ENCODE results near the gene VAT1.
"Not testable (repeated sequence)": the region's sequence is repeated elsewhere in the genome, so short reads cannot be mapped to it uniquely, and the experiment has no call there.

VAT1 gene

DNA sequence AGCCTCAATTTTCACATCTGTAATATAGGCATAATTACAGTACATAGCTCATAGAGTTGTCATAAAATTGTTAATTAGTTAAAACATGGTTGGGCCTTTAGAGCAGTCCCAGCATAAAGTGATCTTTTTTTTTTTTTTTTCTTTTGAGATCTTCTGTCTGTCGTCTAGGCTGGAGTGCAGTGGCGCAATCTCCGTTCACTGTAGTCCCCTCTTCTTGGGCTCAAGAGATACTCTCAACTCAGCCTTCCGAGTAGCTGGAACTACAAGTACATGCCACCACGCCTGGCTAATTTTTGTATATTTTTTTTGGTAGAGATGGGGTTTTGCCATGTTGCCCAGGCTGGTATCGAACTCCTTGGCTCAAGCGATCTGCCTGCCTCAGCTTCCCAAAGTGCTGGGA lies 33.9 kb upstream of the VAT1 start:
- TF ChIP-seq, protein P1, sequence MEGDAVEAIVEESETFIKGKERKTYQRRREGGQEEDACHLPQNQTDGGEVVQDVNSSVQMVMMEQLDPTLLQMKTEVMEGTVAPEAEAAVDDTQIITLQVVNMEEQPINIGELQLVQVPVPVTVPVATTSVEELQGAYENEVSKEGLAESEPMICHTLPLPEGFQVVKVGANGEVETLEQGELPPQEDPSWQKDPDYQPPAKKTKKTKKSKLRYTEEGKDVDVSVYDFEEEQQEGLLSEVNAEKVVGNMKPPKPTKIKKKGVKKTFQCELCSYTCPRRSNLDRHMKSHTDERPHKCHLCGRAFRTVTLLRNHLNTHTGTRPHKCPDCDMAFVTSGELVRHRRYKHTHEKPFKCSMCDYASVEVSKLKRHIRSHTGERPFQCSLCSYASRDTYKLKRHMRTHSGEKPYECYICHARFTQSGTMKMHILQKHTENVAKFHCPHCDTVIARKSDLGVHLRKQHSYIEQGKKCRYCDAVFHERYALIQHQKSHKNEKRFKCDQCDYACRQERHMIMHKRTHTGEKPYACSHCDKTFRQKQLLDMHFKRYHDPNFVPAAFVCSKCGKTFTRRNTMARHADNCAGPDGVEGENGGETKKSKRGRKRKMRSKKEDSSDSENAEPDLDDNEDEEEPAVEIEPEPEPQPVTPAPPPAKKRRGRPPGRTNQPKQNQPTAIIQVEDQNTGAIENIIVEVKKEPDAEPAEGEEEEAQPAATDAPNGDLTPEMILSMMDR (IDR thresholded peaks at IDR 0.05; ENCODE audit: low read length, missing control alignments): no peak
- H3K4me3 ChIP-seq (replicated peaks; ENCODE audit: low read depth, low read length): no peak overlapping the region
- DNase-seq (ENCODE audit: low read depth): no peak

DNA sequence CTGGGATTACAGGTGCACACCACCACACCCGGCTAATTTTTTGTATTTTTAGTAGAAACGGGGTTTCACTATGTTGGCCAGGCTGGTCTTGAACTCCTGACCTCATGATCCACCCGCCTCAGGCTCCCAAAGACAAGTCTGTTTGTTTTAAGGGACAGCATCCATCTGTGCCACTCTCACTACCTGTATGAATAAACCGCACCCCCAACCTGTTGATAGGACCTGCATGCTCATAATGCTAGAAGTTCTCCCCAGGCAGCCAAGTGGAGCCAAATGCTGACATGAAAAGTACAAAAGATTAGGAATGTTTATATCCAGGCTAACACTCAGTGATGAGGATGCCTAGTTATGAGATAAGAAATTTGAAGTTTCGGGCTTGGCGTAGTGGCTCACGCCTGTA lies 30.8 kb upstream of the VAT1 start:
- DNase-seq (ENCODE audit: low read depth); H3K4me3 ChIP-seq (replicated peaks; ENCODE audit: low read depth, low read length): not testable (repeated sequence)

DNA sequence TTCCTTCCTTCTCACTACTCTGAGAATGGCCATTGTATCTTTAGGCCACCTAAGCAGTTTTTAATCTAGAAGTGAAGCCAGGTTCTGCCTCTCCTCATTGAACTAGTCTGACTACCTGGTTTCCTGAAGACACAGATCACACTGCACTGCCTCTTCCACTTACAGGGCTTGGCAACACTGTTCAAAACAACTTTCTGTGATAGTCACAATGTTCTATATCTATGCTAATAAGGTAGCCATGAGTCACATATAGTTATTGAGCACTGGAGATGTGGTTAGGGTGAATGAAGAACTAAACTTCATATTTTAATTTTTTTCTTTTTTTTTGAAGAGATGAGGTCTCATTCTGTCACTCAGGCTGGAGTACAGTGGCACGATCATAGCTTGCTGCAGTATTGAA lies 29.8 kb upstream of the VAT1 start:
- TF ChIP-seq, protein P1 (IDR thresholded peaks at IDR 0.05; ENCODE audit: low read length, missing control alignments): no peak
- no peak for DNase-seq (ENCODE audit: low read depth)
- H3K4me3 ChIP-seq (replicated peaks; ENCODE audit: low read depth, low read length): no peak overlapping the region

DNA sequence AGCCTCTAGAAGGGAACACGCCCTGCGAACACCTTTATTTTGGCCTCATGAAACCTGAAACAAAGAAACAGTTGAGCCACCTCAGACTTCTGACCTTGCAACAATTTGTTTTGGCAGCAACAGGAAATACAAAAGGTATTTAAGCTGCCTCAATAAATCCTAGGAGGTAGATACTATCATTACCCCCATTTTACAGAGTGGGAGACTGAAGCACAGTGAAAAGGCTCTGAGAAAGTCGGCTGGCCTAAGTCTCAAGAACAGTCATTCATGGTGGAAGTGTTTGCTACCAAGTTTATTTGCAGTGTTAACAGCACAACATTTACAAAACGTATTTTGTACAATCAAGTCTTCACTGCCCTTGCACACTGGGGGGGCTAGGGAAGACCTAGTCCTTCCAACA lies 21.8 kb upstream of the VAT1 start:
- TF ChIP-seq, protein P1 (IDR thresholded peaks at IDR 0.05; ENCODE audit: low read length, missing control alignments): no peak

DNA sequence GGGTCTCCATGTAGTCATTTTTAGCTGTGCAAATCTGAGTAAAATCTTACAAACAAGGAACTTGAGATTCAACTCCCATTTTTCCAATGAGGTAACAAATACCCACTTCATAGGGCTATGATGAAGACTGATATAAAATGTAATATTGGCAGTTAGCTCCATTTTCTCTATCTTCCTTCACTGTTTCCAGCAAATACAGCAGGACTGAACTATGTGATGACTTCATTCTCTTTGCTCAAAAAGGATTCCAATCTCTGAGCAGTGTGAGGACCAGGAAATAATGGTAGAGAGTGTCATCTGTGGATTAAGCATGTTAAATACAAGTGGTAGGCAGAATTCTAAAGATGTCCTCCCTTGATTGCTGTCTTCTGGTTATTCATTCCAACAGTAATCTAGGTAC lies 21.1 kb upstream of the VAT1 start:
- no peak overlapping the region for H3K4me3 ChIP-seq (replicated peaks; ENCODE audit: low read depth, low read length)
- DNase-seq (ENCODE audit: low read depth): no peak
- TF ChIP-seq, protein P1 (IDR thresholded peaks at IDR 0.05; ENCODE audit: low read length, missing control alignments): no peak

More for the DNA sequence above, 21.8 kb upstream of the VAT1 start:
- no peak overlapping the region for H3K4me3 ChIP-seq (replicated peaks; ENCODE audit: low read depth, low read length)
- DNase-seq (ENCODE audit: low read depth): no peak

DNA sequence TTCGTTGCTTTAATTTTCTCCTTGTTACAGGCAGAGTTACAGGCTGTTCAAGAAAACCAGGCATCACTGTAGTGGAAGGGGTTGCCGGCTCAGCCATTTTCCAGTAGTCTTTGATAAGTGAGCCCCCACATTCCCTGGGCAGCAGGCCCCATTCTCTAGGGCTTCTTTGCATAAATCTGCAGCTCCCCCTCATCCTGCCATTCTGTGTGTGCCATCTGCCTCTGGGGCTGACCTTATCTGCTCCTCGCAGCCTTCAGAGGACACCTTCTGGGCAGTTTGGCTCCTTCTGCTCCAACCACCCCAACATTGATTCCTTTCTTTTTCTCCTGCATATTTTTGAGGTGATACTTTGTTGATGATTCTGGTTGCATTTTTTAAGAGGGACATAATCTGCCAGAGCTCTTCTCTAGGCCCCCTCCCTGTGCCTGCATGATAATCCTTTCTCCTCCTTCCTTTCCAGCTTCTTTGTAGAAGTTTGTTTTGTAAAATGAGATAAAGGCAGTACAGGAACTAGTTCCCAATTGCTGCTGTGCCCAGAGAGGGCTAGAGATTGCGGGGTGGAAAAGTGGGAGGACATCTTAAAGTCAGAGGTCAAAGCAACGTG lies 19.9 kb upstream of the VAT1 start:
- TF ChIP-seq, protein P1 (IDR thresholded peaks at IDR 0.05; ENCODE audit: low read length, missing control alignments): no peak
- no peak overlapping the region for H3K4me3 ChIP-seq (replicated peaks; ENCODE audit: low read depth, low read length)
- no peak for DNase-seq (ENCODE audit: low read depth)

DNA sequence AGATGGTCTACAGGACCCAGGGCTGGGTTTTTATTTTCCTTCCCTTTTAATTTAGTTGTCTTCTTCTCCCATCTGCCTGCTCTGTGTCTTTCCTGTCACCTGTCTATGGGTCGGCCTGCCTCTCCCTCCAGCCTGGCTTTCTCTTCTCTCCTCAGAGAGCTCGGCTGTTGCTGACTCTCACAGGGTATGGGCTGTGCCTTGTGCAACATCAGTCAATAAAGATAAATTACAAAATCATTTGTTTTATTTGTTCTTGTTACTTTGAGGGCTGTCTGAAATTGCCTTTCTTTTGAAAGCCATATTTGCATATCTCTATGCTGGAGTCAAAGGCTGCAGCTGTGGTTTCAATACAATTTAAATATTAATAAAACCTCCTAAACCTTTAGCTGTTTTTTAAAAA lies 18.5 kb upstream of the VAT1 start:
- no peak for DNase-seq (ENCODE audit: low read depth)
- H3K4me3 ChIP-seq (replicated peaks; ENCODE audit: low read depth, low read length): no peak overlapping the region
- TF ChIP-seq, protein P1 (IDR thresholded peaks at IDR 0.05; ENCODE audit: low read length, missing control alignments): no peak
